Calu3 (cell line): ENCODE measurements around the gene MIA2. TPM values are rescaled to one million over a fixed set of nuclear protein-coding genes. Genes with fewer than 3 reads are reported as not detected.

Experiments used
- BruUV-seq: library from RNA; stranded (reverse); fragments of 400-500 nt; replicated peaks from 2 replicates; lab custom pipeline; 2021; lab: Mats Ljungman, UMichigan
- CTCF ChIA-PET: fragments of 300-600 bp; sonication (Branson Sonifier 250); formaldehyde crosslinking; loops from one replicate; lab custom pipeline; 2022; ENCODE audit warnings: antibody characterized with exemption; lab: Charles Lee
- DNase-seq: peaks from one replicate; pipeline ENCODE4 v3.0.0; 2022
- H3K27ac Mint-ChIP-seq: one replicate; pipeline ENCODE4 v1.8.0; 2022; ENCODE audit warnings: mixed read lengths; ENCODE audit not compliant: unreplicated experiment
- H3K27me3 Mint-ChIP-seq: one replicate; pipeline ENCODE4 v1.8.0; 2022; ENCODE audit warnings: mixed read lengths; ENCODE audit not compliant: unreplicated experiment
- H3K36me3 Mint-ChIP-seq: one replicate; pipeline ENCODE4 v1.8.0; 2022; ENCODE audit warnings: mild to moderate bottlenecking, moderate library complexity, mixed read lengths; ENCODE audit not compliant: insufficient read depth, unreplicated experiment
- H3K4me1 Mint-ChIP-seq: one replicate; pipeline ENCODE4 v1.8.0; 2022; ENCODE audit warnings: mild to moderate bottlenecking, low read depth, mixed read lengths; ENCODE audit not compliant: unreplicated experiment
- H3K4me3 Mint-ChIP-seq: one replicate; pipeline ENCODE4 v1.8.0; 2022; ENCODE audit warnings: mild to moderate bottlenecking, low read depth, moderate library complexity, mixed read lengths; ENCODE audit not compliant: unreplicated experiment
- H3K9me3 Mint-ChIP-seq: one replicate; pipeline ENCODE4 v1.8.0; 2022; ENCODE audit warnings: low read depth, mixed read lengths; ENCODE audit not compliant: unreplicated experiment
- intact Hi-C: fragments of 100-400 bp; cut with micrococcal nuclease; formaldehyde crosslinking; loops from one replicate; pipeline ENCODE4 v1.10.0; 2022; ENCODE audit not compliant: unreplicated experiment
- total RNA-seq: library from RNA; stranded (reverse); gene quantifications from 2 replicates; pipeline ENCODE4 v1.2.3, GENCODE V29; 2022
- TF ChIP-seq, protein P1 (sequence below): fragments of 200-600 bp; IDR thresholded peaks from one replicate; pipeline ENCODE4 v1.8.0; 2022; ENCODE audit warnings: antibody characterized with exemption; ENCODE audit not compliant: unreplicated experiment

Gene MIA2
- total RNA-seq, 1 experiment from 2014 or later = 49.1 TPM

DNA sequence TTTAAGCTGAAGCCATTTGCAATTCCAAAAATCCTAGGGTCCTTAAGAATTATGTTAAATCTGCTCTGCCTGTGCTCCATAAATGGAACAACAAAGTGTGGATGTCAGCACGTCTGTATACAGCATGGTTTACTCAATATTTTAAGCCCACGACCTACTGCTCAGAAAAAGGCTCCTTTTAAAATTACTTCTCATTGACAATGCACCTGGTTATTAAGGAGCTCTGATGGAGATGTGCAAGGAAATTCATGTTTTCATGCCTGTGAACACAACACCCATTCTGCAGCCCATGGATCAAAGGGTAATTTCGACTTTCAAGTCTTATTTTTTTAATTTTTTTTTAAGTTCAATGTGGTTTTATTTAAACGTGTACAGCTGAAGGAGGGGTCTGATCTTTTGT is 150.5 kb downstream of the MIA2 start:
- Mint-ChIP-seq H3K27ac (no peak overlapping the region), H3K4me3 (no peak overlapping the region), H3K9me3 (no peaks in the 10 kb centered on the region), H3K4me1 (no peaks in the 10 kb centered on the region), H3K36me3 (no peaks in the 10 kb centered on the region), H3K27me3 (no peaks in the 10 kb centered on the region)
- TF ChIP-seq, protein P1, sequence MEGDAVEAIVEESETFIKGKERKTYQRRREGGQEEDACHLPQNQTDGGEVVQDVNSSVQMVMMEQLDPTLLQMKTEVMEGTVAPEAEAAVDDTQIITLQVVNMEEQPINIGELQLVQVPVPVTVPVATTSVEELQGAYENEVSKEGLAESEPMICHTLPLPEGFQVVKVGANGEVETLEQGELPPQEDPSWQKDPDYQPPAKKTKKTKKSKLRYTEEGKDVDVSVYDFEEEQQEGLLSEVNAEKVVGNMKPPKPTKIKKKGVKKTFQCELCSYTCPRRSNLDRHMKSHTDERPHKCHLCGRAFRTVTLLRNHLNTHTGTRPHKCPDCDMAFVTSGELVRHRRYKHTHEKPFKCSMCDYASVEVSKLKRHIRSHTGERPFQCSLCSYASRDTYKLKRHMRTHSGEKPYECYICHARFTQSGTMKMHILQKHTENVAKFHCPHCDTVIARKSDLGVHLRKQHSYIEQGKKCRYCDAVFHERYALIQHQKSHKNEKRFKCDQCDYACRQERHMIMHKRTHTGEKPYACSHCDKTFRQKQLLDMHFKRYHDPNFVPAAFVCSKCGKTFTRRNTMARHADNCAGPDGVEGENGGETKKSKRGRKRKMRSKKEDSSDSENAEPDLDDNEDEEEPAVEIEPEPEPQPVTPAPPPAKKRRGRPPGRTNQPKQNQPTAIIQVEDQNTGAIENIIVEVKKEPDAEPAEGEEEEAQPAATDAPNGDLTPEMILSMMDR = no peak
- no peak for DNase-seq
- BruUV-seq = no TSS peak
- CTCF ChIA-PET = no interaction called here
- intact Hi-C loops = no loop called here

DNA sequence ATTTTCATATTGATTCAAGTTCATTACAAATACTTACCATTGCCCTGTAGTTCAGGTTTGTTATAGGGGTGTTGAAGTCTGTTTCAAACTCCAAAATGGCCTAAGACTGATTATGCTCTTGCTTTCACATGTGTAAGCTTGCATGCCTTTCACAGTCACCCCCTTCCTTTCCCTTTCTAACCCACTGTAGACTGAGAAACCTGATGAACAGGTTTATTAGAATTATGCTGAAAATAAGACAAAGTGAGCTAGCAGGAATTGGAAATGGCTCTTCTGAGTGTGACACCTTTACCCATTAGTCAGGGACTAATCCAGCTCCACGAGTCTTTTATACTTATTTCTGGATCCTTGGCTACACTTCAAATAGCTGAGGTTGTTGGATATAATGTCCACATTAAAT is 159.6 kb downstream of the MIA2 start:
- H3K9me3 Mint-ChIP-seq = no peaks in the 10 kb centered on the region
- DNase-seq = peak; percentile 9
- BruUV-seq = no TSS peak
- no peaks in the 10 kb centered on the region for H3K4me1 Mint-ChIP-seq
- CTCF ChIA-PET = interaction anchor here (0.6 to 0.7 kb wide), 2 partner anchors 161 to 291 kb away, joined by 3 to 4 read pairs; no protein-coding TSS in a partner anchor
- H3K27me3 Mint-ChIP-seq = no peaks in the 10 kb centered on the region
- intact Hi-C loops = no loop called here
- H3K27ac Mint-ChIP-seq = no peak overlapping the region
- no peak overlapping the region for H3K4me3 Mint-ChIP-seq
- no peaks in the 10 kb centered on the region for H3K36me3 Mint-ChIP-seq
- TF ChIP-seq, protein P1 = no peak

DNA sequence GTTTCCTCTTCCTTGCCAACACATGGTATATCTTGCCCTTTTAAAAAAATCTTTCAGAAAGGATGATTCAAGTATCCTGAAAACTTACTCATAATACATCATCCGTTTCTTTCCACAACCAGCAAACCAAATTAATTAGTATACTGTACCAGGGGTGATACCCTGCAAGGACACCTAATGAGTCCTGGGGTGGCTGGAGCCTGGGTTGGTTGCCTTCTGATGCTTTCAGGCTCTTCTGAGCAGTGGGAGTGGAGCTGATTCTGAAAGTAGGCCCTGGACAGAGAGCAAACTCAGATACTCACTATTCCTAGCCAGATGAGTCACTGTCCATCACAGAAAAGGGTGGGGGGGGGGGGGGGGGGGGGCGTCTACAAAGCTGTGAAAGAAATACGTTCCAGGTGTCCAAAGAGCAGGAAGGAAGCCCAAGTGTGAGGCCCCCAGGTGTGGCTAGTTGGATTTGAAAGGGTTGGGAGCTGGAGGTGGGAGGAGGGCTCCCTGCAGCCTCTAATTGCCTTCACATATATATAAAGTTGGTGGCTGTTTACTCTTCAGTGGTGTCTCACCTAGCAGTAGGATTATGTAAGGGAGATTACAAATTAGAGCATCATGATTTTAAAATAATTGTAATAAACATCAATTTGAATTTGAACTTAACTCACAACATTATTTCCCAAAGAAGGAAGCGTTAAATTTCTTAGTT is 162.0 kb downstream of the MIA2 start:
- no TSS peak for BruUV-seq
- CTCF ChIA-PET = interaction anchor here (0.6 kb wide), 1 partner anchor 23 kb away, joined by 3 read pairs; no protein-coding TSS in a partner anchor

DNA sequence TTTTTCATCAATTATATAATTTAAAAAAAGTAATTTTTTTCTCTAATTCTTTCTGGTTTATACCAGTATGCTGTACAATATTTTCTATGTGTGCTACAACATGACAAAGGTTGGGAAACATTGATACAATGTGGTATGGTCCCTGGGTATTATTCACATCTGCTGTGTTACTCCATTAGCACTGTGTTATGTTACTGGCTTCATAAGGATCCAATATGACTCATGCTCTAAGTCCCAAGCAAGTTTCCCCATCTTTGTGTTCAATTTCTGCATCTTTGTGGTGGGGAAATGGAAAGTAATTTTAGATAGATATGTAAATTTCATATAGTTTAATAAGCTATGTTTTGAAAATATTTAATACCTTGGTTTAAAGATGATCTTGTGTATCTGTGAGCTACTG is 162.7 kb downstream of the MIA2 start:
- intact Hi-C loops = no loop called here
- CTCF ChIA-PET = interaction anchor here (0.6 kb wide), 1 partner anchor 23 kb away, joined by 3 read pairs; no protein-coding TSS in a partner anchor

More for the DNA sequence above, 162.0 kb downstream of the MIA2 start:
- DNase-seq = no peak
- Mint-ChIP-seq H3K36me3 (no peaks in the 10 kb centered on the region), H3K27ac (no peak overlapping the region), H3K9me3 (no peaks in the 10 kb centered on the region), H3K4me3 (no peak overlapping the region), H3K4me1 (no peaks in the 10 kb centered on the region), H3K27me3 (no peaks in the 10 kb centered on the region)
- TF ChIP-seq, protein P1 = no peak
- intact Hi-C loops = no loop called here

More for the DNA sequence above, 162.7 kb downstream of the MIA2 start:
- Mint-ChIP-seq H3K9me3 (no peaks in the 10 kb centered on the region), H3K27me3 (no peaks in the 10 kb centered on the region), H3K36me3 (no peaks in the 10 kb centered on the region), H3K4me1 (no peaks in the 10 kb centered on the region), H3K27ac (no peak overlapping the region), H3K4me3 (no peak overlapping the region)
- no peak for DNase-seq
- no TSS peak for BruUV-seq
- TF ChIP-seq, protein P1 = no peak
